ENCODE measurements around the gene SLC10A4.
"Not testable (repeated sequence)": the region's sequence is repeated elsewhere in the genome, so short reads cannot be mapped to it uniquely, and the experiment has no call there.

The SLC10A4 gene, protein sequence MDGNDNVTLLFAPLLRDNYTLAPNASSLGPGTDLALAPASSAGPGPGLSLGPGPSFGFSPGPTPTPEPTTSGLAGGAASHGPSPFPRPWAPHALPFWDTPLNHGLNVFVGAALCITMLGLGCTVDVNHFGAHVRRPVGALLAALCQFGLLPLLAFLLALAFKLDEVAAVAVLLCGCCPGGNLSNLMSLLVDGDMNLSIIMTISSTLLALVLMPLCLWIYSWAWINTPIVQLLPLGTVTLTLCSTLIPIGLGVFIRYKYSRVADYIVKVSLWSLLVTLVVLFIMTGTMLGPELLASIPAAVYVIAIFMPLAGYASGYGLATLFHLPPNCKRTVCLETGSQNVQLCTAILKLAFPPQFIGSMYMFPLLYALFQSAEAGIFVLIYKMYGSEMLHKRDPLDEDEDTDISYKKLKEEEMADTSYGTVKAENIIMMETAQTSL

DNA sequence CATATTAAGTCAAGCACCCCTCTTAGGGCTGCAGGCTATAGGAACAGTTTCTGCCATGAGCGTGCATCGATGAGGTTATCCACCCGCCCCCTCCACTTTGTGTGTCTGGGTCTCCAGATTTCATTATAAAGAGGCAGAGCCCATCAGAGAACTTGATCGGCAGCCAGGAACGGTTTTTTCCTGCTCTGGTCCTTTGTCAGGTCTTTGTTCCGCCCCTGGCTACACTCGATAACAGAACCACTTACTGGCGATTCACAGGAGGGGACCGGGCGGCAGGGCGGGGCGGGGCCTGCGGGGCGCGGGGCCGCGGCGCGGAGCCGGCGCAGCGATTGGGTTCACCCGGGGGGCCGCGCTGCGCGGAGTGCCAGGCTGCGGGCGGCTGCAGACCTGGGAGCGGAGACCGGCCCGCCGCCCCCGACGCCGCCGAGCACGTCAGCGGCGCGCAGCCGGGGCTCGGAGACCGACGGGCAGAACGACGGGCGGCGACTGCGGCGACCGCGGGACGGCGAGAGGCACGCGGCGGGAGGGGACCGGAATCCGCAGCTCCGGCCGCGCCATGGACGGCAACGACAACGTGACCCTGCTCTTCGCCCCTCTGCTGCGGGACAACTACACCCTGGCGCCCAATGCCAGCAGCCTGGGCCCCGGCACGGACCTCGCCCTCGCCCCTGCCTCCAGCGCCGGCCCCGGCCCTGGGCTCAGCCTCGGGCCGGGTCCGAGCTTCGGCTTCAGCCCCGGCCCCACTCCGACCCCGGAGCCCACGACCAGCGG lies at the start of gene SLC10A4:
Gene SLC10A4 (plus strand): TSS at position 338 of the 771 bp plus-strand sequence. CDS start 219 bp downstream, at position 557.
- DNase-seq, result no peak

DNA sequence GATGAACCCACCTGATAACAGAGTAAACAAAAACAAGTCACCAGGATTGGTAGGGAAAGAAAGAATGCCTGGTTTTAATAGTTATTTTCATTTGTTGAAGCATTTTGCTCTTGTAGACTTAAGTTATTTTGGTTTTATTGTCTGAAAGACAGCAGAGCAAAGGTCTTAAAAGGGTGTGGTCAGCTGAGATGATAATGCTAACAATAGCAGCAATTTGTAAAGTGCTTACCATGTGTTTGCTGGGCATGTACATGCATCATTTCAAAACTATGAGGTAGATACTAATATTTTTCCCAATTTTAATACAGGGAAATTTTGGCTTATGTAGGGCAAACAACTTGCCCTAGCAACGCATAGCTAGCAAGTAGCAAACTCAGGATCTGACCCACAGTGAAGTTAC lies 46.8 kb upstream of the SLC10A4 start:
- DNase-seq, result no peak

DNA sequence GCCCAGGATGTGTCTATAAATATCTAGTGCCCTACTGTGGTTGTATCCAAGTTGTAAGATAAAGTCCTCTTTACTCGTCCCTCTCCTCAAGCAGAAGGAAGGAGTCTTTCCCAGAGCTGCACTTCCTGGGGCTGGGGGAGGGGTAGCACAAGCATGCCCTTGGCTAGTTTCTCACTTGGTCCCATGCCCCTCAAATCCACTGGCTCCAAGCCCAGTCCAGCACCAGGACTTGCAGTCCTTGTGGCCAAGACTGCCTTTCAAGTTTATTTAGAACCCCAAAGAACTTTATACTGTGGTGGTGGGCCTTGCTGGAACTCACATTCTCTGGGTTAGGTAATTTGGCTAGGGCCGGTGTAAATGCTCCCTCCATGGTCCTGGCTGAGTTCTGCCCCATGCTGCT lies 43.2 kb upstream of the SLC10A4 start:
- DNase-seq, result no peak

DNA sequence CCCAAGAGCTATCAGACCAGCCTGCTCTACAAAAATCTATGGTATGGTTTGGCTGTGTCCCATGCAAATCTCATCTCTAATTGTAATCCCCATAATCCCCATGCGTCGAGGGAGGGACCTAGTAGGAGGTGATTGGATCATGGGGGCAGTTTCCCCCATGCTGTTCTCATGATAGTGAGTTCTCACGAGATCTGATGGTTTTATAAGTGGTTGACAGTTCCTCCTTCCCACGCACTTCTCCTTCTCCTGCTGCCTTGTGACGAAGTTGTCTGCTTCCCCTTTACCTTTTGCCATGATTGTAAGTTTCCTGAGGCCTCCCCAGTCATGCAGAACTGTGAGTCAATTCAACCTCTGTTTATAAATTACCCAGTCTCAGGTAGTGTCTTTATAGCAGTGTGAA lies 42.2 kb upstream of the SLC10A4 start:
- DNase-seq, result not testable (repeated sequence)

DNA sequence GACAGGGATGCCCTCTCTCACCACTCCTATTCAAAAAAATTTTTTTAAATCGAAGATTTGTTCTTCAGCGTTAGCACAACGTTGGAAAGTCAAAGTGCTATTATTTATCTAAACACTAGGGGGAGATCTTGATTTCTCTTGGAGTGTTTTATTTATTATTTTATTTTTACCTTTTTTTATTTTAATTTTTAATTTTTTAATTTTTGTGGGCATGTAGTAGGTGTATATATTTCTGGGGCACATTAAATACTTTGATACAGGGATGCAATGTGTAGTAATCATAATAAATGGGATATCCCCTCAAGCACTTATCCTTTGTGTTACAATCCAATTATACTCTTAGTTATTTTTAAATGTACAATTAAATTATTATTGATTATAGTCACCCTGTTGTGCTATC lies 37.4 kb upstream of the SLC10A4 start:
- DNase-seq, result no peak

DNA sequence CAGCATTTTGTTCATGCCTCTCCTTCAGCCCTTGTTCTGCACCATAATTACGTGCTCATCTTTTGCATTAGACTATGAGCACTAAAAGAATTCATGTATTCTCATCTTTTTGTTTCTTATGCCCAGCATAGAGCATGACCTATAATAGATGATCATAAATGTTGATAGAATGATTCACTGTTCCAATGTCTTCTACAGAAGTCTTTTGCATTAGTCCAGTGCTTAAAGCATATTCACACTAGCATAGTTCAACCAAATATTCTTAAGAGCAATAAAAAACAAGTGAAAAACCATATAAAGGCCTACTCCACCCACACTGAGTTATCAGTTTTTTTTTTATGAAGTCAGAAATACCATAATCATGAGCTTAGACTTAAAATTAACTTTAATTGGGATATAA lies 36.5 kb upstream of the SLC10A4 start:
- DNase-seq, result no peak

DNA sequence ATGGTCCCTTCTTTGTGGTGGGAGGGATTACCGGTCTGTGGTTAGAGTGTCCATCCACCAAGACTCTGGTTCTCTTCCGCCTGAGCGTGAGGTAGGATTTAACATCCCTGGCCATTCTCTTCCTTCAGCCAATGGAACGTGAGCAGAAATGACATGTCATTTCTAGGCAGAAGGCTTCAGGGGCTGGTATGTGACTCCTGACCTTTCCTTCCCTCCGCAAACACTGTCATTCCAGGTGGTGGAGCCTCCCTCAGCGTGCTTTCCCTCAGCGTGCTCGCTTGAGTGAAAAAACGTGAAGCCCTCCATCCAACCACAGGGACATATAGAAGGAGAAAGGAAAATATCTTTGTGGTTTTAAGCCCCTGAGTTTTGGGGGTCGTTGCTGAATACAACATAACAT lies 34.0 kb upstream of the SLC10A4 start:
- no peak for DNase-seq

DNA sequence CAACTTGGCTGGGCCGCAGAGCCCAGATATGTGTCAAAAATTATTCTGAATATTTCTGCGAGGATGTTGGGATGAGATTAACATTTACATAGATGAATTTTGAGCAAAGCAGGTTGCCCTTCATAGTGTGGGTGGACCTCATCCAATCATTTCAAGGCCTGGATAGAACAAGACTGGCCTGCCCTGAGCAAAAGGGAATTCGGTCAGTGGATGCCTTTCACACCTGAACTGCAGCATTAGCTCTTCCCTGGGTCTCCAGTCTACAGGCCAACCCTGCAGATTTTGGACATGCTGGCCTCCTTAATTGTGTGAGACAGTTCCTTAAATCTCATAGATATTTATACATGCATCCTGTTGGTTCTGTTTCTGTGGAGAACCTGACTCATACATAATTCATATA lies 32.4 kb upstream of the SLC10A4 start:
- no peak for DNase-seq

DNA sequence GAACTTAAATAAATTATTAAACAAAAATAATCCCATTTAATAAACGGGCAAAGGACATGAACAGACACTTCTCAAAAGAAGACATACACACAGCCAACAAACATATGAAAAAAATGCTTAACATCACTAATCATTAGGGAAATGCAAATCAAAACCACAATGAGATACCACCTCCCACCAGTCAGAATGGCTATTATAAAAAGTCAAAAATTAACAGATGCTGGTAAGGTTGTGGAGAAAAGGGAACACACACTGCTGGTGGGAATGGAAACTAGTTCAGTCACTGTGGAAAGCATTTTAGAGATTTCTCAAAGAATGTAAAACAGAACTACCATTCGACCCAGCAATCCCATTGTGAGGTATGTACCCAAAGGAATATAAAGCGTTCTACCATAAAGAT lies 31.5 kb upstream of the SLC10A4 start:
- DNase-seq, result not testable (repeated sequence)

DNA sequence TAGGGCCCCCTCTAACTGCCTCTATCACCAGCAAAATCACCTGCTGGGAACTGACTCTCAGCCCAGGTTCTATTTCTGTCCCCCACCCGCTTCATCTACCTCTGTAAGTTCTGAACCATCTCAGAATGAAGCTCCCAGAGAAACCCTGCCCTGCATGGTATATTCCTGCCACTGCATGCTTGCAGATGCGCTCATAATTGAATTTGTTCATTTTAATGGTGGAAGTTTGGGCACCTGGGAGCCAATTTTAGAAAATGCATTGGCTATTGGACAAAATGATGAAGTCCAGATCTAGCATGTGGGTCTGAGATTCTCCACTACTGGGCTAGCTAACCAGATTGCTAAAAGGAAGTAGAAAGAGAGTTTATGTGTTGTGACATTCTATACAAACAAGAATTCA lies 28.6 kb upstream of the SLC10A4 start:
- no peak for DNase-seq

DNA sequence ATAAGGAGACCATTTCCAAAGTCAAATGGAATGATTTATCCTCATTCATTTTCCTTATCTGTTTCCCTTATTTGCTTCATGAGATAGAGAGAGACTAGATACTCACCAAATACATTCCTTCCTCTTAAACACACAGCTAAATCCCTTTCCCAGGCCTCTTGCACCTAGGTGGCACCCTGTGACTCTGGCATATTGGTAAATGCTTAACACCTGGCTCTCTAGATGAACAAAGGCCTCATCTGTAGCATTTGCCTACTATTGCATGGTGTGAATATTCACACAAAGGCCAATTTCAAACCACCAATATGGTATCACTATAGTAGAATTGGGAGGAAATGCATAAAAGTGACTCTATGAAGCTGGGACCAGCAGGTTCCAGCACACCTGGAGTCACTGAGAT lies 22.1 kb upstream of the SLC10A4 start:
- DNase-seq, result no peak

DNA sequence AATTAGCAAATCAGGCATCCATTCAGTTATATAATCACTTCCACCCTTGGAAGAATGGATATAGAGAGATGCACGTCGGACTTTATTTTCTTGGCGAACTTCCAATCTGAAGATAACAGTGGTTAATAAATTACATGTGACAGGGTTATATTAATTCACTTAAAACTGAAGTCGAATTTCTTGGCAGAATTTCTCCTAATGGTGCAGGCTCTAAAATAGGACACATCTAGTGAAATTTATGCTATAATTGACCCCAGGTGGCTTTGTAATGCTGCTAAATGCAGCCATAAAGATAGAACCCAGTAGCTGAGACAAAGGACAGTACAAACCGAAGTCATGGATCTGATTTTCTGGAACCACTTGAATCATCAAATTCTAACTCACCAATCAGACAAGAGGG lies 20.8 kb upstream of the SLC10A4 start:
- no peak for DNase-seq

DNA sequence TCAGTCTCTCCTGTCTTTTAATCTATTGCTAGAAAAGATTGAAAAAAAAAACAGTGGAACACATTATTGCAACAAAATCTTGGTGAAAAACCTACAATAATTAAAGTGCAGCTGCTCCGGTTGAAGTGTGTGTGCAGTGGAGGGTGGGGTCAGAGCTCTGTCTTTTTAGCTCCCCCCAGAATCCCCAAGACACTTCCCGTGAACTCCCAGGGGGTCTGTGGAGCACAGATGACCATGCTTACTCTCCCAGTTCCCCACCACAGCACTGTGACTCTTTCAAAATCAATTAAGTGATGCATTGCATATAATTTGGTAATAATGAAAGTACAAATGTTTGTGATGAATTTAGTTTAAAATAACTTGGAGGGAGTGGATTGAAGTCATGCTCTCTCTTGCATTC lies 15.7 kb upstream of the SLC10A4 start:
- DNase-seq, result no peak

DNA sequence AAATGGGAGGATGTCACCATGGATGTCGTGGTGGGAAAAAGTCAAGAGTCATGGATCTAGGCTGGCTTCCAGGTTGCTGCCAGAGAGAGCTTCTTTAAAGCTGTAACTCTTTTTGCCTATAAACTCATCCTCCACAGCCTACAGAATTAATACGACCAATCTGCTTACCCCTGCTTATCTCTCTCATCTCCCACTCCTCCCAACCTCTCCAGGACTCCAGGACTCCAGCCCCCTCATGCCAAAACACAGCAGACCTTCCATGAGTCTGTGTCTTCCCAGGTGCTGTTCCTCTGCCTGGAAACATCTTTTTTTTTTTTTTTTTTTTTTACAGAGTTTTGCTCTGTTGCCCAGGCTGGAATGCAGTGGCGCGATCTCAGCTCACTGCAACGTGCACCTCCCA lies 15.3 kb upstream of the SLC10A4 start:
- no peak for DNase-seq

DNA sequence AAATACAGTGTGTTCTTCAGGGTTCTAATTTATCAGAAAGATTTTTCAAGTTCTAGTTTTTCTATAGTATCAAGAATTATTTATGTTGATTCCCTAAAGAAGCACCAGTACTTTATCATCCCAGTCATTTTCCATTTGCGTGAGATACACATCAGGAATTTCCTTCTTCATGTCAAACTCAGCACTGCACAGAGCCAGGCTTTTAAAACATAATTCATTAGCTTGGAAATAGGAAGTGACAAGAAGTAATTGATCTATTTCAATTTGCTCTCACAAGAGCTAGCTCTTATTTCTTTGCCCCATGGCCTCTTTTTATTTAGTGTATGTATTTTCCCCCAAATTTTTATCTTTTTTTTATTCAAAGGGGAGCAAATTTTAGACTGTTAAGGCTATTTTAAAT lies 13.0 kb upstream of the SLC10A4 start:
- DNase-seq, result no peak

DNA sequence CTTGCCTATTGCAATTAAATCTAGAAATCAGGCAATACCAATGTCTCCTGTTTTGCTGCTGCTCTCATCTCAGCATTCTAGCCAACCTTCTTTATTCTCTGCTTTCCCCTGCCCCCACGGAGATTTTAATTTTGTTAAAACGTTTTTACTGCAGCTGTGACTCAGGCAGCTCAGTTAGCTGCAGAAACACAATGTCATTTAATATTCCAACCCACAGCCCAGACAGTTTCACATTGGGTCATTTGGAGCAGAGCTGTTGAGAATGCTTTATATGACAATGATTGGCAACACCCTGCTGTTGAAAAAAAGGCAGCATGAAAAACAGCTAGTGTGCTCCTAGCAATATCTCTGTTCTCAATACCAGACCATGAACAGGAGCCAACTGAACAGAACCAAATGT lies 12.6 kb upstream of the SLC10A4 start:
- no peak for DNase-seq

DNA sequence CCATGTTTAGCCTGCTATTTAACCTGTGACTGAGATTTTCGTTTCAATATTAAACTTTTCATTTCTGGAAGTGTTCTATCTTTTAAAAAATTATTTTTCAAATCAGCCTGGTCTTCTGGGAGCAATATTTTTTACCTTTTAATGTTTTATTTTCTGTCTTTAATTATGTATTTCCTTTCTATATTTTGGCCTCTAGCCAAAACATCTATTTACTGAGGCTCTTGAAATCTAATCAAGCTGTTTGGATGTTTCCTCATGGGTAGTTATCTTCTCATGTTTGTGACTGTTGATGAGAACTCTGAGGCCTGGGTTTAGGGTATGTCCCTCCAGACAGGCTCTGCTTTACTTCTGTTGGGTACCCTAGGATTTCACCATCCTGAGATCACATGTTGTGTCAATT lies 10.3 kb upstream of the SLC10A4 start:
- no peak for DNase-seq

DNA sequence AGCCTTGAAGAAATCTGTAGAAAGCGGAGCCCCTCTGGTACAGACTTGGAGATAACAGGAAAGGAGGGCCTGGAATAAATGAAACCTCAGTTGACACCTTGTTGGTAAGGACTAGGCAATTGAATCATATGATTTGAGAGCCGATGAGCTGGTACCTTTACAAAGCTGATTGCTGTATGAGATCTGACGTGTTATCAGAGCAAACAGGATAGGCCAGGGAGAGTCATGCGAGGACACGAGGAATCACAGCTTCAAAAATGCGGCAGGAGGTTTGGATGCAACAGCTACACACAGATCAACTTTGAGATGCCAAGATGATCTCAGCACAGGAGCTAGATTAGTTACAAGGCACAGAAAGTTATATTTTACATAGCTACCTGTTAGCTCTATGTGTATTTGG lies 7.4 kb upstream of the SLC10A4 start:
- no peak for DNase-seq

DNA sequence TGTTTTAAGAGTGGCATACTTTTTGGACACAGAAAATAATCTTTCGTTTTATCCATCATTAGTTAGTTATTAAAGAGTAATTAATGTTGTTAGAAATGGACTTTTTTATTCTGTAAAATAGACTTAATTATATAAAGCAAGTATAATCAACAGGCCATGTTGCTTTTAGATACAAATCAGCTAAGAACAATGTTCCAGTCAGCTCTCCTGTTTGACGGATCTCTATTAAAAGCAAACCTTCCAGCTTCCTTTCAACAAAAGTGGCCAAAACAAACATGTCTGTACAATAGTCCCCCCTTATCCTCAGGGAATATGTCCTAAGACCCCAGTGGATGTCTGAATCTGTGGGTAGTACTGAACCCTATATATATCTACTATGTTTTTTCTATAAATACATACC lies 4.9 kb upstream of the SLC10A4 start:
- no peak for DNase-seq

DNA sequence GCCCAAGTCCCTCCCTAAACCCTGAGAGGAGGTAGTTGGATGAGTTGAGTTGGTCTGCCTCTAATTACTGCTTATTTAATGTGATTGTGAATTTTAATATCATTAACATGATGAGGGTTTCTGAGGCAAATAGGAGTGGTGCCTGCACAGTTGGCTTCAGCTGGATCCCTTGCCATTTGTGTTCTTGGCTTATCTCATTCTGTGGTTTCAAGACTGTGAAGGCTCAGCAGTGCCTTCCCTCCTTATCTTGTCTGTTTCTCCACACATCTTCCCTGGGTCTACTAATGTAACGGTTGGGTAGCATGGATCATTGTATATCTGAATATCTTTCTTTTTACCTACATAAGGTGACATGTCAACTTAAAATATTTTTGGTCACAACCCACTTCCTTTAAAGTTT lies 1.6 kb upstream of the SLC10A4 start:
- no peak for DNase-seq

DNA sequence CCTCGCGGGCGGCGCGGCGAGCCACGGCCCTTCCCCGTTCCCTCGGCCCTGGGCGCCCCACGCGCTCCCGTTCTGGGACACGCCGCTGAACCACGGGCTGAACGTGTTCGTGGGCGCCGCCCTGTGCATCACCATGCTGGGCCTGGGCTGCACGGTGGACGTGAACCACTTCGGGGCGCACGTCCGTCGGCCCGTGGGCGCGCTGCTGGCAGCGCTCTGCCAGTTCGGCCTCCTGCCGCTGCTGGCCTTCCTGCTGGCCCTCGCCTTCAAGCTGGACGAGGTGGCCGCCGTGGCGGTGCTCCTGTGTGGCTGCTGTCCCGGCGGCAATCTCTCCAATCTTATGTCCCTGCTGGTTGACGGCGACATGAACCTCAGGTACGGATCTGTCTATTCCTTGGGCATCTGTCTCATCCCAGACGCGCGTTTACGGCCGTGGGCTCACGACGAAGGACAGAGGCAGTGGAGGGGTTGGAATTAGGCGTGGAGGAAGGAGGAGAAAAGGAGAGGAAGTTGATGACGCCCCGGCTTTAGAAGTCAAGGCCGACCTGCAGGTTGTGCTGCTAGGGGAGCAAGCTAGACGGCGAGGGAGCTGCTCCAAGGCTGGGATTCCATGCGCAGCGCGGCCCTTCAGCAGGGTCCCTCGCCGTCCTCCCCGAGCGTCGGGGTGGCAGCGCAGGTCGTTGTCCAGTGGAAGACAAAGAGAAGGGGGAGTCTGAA lies 792 bp downstream of the SLC10A4 start:
- no peak for DNase-seq

DNA sequence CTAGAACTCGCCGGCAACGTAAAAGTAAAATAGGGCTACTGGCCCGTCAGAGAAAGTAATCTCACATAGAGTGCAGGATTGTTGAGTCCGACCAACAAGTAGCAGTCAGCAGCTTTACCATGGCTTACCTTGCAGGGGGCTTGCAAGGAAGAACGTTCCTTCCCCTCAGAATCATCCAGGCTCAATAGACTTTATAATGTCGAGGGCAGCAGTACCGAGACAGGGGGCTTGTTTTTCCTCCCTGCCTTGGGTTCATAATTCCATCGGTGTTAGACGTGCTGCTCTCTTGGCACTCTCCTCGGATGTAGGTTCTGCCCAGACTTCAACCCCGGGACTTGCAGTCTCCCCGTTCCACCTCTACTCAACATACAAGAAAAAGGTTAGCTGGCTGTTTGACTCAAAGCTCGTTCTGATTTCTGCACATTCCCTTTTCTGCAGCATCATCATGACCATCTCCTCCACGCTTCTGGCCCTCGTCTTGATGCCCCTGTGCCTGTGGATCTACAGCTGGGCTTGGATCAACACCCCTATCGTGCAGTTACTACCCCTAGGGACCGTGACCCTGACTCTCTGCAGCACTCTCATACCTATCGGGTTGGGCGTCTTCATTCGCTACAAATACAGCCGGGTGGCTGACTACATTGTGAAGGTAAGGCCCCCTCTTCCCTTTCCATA lies 1.5 kb downstream of the SLC10A4 start:
- DNase-seq, result no peak

DNA sequence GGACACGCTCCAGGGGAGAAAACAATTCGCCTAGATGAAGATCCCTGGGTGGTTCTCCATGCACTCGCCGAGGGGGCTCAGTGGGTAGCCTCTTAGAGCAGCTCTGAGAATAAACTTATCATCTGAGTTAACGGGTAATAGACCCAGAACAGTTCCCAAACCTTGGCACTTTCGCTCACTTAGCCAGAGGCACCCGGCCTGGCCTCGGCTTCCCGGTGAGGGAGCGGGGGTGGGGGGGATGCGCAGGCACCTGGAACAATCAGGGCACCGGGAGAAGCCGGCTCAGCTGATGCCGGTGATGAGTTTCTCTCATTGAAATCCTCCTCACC lies 6.5 kb downstream of the SLC10A4 start:
- no peak for DNase-seq
